ENCODE data around the gene ROBO1.

ROBO1 gene

DNA sequence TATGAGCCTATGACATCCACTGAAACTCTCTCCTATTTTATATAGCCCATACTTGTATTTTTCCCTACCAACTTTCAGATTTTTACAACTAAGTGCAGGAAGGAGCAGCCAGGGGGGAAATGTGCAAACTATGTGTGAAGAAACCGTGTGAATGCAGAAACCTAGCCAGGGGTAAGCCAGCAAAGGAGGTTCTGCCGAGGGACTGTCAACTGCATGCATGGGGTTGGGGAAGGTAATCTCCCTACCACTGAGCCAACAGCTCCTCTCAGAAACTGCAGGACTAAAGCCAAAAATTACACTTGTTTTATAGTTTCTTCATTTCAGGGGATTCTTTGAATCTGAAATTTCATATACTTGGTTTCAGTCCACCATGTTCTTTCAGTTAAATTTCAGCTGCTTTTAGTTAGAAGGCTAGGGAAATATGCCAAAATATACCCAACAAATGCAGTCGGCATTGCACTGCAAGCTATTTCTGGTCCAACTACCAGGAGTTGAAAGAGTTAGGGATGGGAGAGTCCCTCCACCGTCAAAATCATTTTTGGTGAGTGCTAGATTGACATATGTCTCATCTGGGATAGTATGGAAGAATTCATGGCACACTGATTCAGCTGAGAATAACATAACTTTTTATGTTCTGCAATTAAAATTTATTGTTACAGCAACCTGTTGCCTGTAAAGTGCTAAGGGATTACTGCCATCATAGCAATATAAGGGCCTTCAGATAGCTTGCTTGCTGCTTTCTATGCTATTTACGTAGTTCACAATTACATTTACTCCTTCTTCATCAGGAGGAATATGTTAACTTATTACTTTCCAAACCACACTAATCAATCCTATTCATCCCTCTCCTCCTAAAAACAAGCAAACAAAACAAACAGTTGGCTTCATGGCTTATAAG lies 904.2 kb downstream of the ROBO1 start:
- no peak for DNase-seq

DNA sequence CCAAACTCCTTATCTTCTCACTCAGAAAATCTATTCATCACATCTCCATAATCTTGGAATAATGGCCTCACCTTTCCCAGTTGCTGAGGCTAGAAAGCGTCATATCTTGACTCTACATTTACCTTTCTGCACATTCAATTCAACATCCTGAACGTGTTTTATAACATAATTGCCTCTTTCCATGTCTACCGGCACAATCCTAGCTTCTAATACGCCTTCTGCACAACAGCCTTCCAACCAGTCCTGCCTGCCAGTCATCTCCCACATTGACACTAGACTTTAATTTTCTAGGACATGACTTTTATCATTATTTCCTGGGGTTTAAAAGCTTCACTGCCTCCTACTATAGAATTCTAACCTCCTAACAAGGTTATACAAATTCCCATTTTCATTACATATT lies 906.6 kb downstream of the ROBO1 start:
- DNase-seq, result no peak

DNA sequence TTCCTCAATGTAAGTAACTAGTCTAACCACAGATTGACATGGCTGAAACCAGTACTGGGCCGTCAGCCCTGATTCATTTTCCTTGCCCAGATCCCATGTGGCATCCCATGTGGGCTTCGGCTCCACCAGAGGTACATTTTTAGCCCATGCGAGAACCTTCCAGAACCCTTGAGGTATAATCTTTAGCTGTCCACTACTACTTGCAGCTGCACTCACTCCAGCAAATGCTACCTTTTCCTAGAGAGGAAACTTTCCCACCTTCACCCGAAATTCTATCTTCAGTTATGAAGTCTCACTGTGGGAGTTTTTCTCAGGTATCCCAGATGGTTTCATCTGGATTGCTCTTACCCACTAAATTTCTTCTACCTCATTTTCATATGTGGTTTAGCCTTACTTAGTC lies 907.2 kb downstream of the ROBO1 start:
- no peak for DNase-seq

DNA sequence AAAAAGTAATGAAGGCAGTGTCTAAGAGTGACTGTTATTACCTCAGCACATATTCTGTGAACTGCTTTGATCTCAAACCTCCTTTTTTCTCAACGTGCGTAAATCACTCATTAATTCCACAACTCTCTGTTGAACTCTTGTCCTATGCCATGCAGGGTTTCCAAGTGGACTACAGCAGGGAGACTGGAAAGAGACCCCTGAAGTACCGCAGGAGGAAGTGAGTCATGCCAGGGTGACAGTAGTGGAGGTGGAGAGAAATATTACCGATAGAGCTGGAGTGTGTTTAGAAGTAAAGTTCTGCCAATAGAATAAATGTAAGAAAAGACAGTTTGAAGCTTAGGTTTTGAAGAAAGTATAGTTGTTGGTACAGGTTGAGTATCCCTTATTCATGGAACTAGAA lies 908.9 kb downstream of the ROBO1 start:
- no peak for DNase-seq

DNA sequence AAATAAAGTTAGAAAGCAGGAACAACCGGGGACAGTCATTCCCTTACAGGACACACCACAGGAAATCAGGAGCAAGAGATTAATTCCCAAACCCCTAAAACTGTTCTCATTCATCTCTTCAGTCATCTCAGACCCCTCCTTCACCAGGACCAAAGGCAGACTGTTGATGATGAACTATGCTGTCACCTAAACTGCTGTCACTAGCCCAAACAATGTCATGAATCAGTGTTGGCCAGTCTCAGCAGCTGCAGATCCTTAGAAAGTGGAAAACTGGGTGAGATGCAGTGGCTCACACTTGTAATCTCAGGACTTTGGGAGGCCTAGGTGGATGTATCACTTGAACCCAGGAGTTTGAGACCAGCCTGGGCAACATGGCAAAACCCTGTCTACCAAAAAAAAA lies 909.6 kb downstream of the ROBO1 start:
- DNase-seq, result no peak

DNA sequence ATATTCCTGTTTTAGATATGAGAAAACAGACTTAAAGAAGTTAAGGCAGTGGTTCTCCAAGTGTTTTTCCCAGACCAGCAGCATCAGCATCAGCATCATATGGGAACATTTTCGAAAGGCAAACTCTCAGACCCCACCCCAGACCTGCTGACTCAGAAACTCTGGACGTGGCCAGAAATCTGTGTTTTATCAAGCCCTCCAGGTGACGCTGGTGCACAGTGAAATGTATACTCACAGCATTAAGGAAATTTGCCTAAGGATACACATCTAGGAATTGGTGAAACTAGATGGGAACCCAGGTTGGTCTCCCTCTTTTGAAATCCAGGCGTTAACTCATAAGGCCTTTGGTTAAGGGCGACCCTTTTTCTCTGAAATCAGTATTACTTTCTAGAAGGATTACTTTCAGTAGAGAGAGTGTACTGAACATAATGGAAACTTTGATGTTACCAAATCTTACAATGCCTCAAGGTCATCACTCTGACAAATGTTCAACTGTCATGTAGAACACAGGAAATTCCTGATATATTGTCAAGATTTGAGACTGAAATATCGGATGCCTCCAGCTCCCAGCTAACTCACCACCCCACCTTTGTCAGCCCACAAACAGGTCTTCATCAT lies 910.2 kb downstream of the ROBO1 start:
- no peak for DNase-seq

DNA sequence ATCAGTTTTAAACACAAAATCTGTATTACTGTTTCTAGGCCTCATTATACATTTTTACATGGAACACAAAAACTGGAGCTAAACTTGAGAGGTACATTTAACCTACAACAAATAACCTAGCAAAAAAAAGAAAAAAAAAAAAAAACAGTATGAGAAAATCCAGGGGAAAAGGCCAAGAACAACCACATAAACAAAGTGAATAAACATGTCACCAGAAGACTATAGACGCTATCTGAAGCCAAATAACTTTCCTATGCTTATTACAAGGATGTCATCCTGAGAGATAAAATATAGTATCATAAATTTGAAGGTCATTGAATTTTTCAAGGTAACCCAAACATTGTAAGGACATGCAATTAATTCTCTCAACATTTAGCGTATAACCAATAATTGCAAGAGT lies 911.6 kb downstream of the ROBO1 start:
- DNase-seq, result no peak

DNA sequence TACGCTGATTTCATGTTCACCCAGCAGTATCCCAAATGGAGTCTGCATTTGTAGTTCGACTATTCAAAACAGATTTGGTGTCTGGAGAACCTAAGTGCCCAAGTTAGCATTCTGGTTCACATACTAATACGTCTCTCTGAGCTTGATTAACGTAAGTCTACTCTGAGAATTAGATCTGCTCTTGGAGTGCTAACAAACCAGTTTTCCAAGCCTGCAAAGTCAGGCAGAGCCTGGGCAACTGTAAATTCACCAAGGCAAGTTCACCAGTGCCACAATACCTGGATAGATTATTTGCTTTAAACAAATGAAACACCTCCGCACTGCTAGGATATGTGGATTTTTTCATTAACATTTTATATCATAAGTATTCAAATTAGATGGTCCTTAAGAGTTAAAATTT lies 912.6 kb downstream of the ROBO1 start:
- no peak for DNase-seq

DNA sequence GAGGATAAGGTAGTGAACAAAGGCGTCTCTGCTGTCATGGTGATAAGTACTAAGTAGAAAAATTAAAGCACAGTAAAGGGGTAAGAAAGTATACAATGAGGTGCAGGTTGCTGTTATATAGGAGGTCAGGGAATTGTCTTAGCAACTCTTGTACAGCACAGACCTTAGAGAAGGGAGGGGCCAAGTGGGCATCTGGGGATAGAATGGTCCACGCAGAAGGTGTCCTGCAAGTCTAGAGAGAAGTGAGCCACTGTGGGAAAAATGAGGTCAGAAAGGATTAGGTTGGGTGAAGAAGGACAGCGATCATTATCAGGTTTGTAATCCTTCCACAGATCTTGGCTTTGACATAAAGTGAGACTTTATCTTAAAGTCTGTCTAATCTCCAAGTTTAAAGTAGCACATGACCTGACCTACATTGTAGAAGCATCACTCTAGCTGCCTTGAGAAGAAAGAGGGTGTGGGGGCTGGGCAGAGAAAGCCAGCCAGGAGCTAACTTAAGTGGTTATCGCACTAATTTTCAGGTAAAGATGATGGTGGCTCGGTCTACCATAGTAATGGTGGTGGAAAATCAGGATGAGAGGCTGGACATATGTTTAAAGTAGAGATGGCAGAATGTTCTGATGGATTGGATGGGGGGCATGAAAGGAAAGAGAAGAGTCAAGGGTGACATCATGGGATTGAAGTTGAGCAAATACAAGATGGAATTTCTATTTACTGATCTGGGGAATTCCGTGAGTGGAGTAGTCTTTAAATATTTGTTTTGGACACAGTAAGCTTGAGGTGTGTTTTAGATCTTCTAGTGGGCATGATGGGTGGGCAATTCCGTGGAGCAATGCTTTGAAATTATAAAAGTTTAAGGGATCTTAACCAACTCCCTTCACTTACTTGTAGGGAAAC lies 919.2 kb downstream of the ROBO1 start:
- DNase-seq, result no peak

DNA sequence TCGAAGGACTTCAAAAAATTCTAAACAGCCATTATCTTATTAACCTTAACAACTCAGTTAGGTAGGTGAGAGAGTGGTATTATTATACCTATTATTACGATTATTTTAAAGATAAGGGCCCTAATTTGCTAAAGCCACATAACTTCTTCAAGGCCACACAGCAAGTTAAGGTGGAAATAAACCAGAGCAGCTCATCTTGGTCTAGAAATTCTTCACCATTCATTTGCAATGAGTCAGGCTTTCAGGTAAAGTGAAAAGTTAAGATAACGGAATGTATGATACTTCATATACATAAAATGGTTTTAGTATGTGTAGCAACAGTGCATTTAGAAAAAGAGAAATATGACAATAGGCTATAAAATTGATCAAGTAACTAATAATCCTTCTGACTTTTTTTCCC lies 920.2 kb downstream of the ROBO1 start:
- DNase-seq, result no peak

DNA sequence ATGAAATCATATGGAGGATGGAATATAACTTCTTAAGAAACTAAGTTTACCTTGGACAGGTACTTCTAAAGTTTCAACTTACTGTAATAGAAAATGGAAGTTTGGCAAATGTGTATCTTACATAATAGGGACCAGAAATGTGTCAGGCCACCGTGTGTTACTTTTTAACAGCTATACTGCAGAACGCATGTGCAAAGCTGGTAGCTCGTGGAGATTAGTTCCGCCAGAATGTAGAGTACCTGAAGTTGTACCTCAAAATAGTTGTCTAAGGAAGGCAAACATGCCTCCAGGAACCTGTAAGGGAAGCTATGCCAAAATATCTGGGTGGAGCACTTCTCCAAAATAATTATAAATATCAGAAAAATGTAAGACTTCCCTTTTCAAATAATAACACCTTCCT lies 920.6 kb downstream of the ROBO1 start:
- no peak for DNase-seq

DNA sequence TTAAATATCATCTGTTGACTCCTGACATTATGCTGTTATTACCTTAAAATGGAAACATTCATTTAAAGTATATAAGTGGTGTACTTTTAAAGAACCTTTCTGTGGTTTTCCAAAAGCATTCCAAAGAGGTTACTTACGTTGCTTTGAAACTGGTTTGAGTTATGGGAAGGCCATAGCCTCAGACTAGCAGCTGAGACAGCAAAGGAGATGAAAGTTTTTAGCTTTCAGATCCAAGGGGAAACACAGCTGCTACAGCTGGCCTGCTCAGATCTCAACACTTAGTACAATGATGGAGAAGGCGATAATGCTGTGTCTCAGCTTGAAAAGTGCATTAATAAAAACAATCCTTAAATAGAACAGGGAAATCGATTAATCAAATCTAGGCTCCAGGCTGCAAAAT lies 921.1 kb downstream of the ROBO1 start:
- no peak for DNase-seq

DNA sequence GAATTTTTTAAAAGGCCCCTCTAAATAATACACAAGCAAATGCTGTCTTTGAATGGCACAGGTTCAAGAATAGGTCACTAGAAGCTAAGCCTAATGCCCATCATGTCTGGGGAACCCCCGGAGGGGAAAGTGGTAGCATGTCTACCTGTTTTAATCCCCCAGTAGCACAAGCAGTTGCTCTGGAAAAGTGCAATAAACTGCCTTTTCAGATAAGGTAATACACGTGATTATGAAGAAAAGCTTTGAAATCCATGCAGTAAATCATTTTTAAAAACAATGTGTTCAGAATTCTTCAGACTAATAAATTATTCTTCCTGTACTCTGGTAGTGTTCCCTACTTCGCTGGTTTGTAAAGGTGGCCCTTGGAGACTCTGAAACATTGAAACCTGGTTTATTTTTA lies 922.2 kb downstream of the ROBO1 start:
- DNase-seq, result no peak

DNA sequence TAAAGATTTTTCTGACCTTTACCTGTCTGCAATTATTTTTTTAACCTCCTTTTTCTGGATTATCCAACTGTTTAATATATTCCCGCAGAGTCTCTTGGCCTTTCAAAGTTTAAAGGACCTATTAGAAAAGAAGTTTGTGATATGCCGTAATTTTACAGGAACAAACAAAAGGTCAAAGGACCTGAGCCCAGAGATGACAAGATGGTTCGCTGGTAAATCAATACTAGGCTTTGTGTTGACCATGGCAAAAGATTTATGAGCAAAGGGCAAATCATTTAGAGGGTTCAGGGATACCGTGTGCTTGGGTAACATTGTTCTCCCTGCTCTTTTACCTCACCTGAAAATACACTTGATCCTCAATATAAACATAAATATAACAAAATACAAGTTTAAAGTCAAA lies 923.5 kb downstream of the ROBO1 start:
- DNase-seq, result no peak

DNA sequence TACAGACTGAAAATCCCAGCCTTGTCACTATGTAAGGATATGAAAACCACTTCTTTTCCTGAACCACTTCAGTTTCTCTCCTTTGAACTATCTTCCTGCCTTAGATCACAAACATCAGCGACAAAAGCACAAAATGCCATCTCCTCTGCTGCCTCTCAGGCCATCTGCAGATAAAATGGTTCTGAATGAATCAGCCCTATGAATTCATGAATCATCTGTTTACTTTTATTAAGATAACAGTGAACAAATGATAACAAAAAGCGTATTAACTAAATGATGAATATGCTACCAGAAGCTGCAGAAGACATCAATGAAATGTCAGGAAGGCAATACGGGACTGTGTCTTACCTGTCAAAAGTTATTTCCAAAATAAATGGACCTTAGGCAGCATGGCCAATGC lies 928.1 kb downstream of the ROBO1 start:
- no peak for DNase-seq

DNA sequence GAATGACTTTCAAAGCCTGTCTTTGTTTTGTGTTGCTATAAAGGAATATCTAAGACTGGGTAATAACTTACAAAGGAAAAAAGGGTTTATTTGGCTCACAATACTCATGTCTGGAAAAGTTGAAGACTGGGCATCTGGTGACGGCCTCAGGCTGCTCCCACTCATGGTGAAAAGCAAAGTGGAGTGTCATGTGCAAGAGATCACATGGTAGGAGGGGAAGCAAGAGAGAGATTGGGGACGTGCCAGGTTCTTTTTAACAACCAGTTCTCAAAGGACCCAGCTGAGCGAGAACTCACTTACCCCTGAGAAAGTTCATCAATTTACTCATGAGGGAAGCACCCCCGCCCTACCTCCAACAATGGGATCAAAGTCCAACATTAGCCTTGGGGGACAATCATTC lies 929.4 kb downstream of the ROBO1 start:
- DNase-seq, result no peak

DNA sequence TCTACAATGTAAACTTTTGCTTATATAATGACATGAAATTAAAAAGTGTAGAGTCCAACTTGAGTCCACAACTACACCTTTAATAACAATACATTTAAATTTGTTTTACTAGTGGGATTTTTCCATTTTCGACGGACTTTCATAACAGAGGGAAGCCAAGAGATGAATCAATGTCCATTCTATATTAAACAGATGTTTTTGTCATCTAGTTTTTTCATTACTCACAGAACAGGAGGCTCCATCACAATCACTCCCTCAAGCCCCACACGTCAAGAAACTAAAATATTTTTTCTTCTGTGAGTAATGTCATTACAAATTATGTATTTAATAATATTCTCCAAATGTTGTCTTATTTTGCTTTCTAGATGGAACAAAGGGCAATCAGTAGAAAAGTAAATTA lies 932.9 kb downstream of the ROBO1 start:
- no peak for DNase-seq

DNA sequence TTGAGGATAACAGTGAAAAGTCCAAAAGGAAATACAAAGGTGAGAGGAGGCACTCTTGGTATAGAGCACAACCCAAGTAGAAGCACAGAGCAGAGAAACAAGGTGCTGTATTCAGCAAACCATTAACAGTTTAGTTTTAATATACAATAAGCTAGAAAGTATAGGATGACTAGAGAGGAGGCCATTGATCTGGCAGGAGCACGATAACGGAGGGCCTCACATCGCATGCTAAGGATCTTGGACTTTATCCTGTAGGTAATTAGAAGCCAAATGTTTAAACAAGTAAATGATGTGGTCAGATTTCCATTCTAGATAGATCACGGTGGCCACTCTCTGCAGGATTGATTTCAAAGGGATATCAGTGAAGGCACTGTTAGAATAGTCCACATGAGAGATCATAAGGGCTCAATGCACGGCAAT lies 935.0 kb downstream of the ROBO1 start:
- no peak for DNase-seq

DNA sequence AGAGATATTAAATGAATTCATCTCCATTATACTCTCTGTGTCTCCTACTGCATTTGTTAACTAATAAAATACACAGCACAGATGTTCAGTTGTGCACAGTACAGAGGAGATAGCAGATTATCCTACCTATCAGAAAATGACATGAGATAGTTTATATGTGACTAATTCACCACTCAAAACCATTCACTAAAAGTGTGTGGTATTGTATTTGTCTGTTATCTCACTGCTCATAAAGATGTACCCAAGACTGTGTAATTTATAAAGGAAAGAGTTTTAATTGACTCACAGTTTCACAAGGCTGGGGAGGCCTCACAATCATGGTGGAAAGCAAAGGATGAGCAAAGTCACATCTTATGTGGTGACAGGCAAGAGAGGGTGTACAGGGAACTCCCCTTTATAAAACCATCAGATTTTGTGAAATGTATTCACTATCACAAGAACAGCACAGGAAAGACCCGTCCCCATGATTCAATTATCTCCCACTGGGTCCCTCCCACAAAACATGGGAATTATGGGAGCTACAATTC lies 936.3 kb downstream of the ROBO1 start:
- DNase-seq, result no peak

DNA sequence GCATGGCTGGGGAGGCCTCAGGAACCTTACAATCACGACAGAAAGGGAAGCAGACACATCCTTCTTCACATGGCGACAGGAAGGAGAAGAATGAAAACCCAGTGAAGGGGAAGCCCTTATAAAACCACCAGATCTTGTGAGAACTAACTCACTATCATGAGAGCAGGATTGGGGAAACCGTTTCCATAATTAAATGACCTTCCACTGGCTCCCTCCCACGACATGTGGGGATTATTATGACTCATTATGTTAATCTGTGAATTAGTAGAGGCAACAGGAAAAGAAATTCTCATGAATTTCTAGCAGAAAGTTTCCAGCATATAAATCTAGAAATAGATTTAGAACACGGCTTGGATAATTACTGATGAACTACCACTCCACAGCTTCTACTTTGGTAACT lies 937.3 kb downstream of the ROBO1 start:
- no peak for DNase-seq

DNA sequence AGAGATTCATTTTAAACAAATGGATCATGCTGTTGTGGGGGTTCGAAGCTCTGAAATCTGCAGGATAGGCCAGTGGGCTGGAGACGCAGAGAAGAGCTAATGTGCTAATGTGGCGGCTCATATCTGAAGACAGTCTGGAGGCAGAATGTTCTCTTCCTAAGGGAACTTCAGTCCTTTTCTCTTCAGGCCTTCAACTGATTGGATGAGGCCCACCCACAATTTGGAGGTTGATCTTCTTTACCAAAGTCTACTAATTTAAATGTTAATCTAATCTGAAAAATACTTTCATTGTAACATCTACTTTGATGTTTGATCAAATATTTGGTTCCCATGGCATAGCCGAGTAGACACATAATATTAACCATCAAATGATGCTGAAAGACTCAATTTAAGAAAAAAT lies 940.2 kb downstream of the ROBO1 start:
- no peak for DNase-seq

DNA sequence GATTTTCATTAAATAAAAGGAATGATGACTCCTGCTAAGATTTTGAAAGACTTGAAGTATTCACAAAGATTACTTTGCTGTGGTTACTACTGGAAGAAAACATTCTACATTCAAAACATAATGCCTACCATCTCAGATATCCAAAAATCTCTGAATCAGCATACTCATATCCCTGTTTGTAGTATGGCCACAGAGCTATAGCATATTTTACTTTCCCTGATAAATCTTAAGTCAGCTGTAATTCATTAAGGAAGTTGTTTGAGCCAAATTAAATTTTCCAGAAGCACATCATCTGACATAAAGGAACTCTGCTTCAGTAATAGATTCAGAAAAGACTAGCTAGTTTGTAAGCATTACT lies 942.0 kb downstream of the ROBO1 start:
- DNase-seq, result no peak

DNA sequence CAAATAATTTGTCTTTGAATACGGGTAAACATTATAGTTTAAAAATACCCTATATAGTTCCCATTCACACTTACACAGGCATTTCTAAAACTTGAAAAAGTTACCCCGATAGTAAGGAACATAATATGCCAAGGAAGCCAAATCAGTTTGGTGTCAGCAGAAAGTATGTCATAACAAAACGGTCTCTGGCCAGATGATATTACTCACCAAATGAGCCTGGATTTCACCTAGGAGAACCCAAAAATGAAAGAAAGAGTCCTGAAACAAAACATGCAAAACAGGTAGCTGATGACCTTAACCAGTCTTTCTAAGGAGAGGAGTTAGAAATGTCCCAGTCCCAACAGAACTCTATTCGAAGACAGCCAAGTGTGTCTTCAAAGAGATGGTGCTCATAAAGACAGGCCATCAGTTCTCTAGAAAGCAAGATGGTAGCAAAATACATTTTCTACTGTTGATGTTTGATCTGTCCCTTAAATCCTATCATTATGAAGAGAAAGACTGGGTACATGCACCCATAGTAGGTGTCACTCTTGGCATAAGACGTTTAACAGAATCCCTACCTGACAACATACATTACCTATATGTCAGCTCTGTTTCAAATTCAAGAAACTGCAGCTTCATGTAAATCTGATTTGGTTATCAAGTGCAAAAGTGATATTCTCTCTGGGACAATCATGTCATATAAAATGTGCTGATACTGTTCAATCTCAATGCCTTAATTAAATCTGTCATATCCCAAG lies 942.5 kb downstream of the ROBO1 start:
- no peak for DNase-seq

Data from AML-193 (cell line).